Natural killer cell (primary cell): ENCODE results near the gene PPP1R3F. TPM values are rescaled to one million over a fixed set of nuclear protein-coding genes. Genes with fewer than 3 reads are reported as not detected.

Experiments
- ATAC-seq, 3 donors: fragments of 150-1000 bp in 2 of 3; fragments of 200-7000 bp in 1 of 3; cut with Tn5 transposase; 1 replicate in 1 of 3; 2 replicates in 2 of 3; pipeline ENCODE4 v1.10.0; 2021; ENCODE audit warnings: mild to moderate bottlenecking in 2 of 3, moderate library complexity in 2 of 3
- DNase-seq, 2 donors: peaks; one replicate each; pipeline versions ENCODE4 v3.0.0 to v3.0.0-alpha.2; 2013 to 2021; ENCODE audit warnings: mixed read lengths in 1 of 2
- H3K27ac ChIP-seq: one replicate; pipeline ENCODE4 v1.5.1; 2013; ENCODE audit warnings: mild to moderate bottlenecking, low read length
- H3K27me3 ChIP-seq: one replicate; pipeline ENCODE4 v1.6.1; 2013; ENCODE audit warnings: low read length; ENCODE audit not compliant: control insufficient read depth, insufficient read depth
- H3K36me3 ChIP-seq: one replicate; pipeline ENCODE4 v1.6.1; 2013; ENCODE audit warnings: low read length; ENCODE audit not compliant: control insufficient read depth, insufficient read depth
- H3K4me1 ChIP-seq: one replicate; pipeline ENCODE4 v1.6.1; 2013; ENCODE audit warnings: low read length; ENCODE audit not compliant: control insufficient read depth, insufficient read depth
- H3K4me3 ChIP-seq: one replicate; pipeline ENCODE4 v1.5.1; 2013; ENCODE audit warnings: low read length
- H3K9me3 ChIP-seq: one replicate; pipeline ENCODE4 v1.6.1; 2013; ENCODE audit warnings: low read length; ENCODE audit not compliant: control insufficient read depth, insufficient read depth
- H3K27ac Mint-ChIP-seq, 2 donors: one replicate each; pipeline ENCODE4 v1.8.0; 2022; ENCODE audit warnings: mild to moderate bottlenecking in 2 of 2, mixed read lengths in 2 of 2, moderate library complexity in 1 of 2
- H3K27me3 Mint-ChIP-seq, 2 donors: one replicate each; pipeline ENCODE4 v1.8.0; 2022; ENCODE audit warnings: low read depth in 2 of 2, mixed read lengths in 2 of 2
- H3K36me3 Mint-ChIP-seq: one replicate; pipeline ENCODE4 v1.8.0; 2022; ENCODE audit warnings: mixed read lengths
- H3K4me1 Mint-ChIP-seq, 2 donors: one replicate each; pipeline ENCODE4 v1.8.0; 2022; ENCODE audit warnings: mixed read lengths in 2 of 2
- H3K4me3 Mint-ChIP-seq: one replicate; pipeline ENCODE4 v1.8.0; 2022; ENCODE audit warnings: mild to moderate bottlenecking, moderate library complexity, mixed read lengths
- H3K9me3 Mint-ChIP-seq, 2 donors: one replicate each; pipeline ENCODE4 v1.8.0; 2022; ENCODE audit warnings: mixed read lengths in 2 of 2
- WGBS: methylation state at CpG from one replicate; pipeline ENCODE4 v1.1.7; 2013; ENCODE audit warnings: missing lambda C conversion rate; ENCODE audit not compliant: insufficient coverage; 5-methylcytosine and 5-hydroxymethylcytosine counted together
- intact Hi-C: fragments of 100-400 bp; cut with micrococcal nuclease; formaldehyde crosslinking; loops from one replicate; pipeline ENCODE4 v1.14.2; 2022
- total RNA-seq, 4 donors: library from RNA; stranded (reverse); fragments of 120-200 nt in 1 of 4; gene quantifications; one replicate each; pipeline versions ENCODE4 v1.2.3 to v1.2.4, GENCODE V29; 2013 to 2022
- TF ChIP-seq, protein P1 (sequence below): fragments of 200-600 bp; IDR thresholded peaks from one replicate; pipeline ENCODE4 v1.8.0; 2022; ENCODE audit warnings: antibody characterized with exemption

Gene PPP1R3F
- total RNA-seq, 3 donors from 2014 or later (not counting 1 experiment from before 2014, with no cell fraction given): 2.9 to 4.3 (median 3.6) TPM

DNA sequence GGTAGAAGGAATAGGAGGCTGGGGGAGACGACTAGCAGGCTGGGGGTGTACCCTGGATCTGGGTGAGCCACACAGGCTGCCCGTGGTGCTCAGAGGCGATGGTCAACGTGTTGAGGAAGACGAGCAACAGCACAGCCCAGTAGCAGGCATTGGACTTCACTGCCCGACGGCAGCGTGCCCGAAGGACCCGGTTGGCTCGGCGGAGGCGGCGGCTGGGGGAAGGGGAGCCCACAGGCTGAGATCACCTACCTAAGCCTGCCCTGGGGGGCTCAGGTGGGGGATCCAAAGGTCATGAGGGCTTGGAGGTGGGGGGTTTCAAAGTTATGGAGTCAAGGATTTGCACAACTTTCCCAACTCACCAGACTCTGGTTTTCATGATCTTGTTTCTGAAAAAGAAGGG is 43.7 kb upstream of the PPP1R3F start:
- DNase-seq (no peak), ATAC-seq (no peak)
- Mint-ChIP-seq H3K4me1 (peaks cover 0 to 17% of the 10 kb centered on the region in 2 donors), H3K27me3 (peaks cover 7 to 9% of the 10 kb centered on the region in 2 donors), H3K4me3 (no peak overlapping the region), H3K9me3 (no peaks in the 10 kb centered on the region), H3K27ac (no peak overlapping the region), H3K36me3 (no peaks in the 10 kb centered on the region)
- Histone ChIP-seq H3K36me3 (no peaks in the 10 kb centered on the region), H3K4me1 (peaks cover 11% of the 10 kb centered on the region), H3K4me3 (no peak overlapping the region), H3K27me3 (no peaks in the 10 kb centered on the region), H3K27ac (no peak overlapping the region), H3K9me3 (no peaks in the 10 kb centered on the region)
- 78% methylated on average over 14 of the region's 14 CpGs for WGBS
- intact Hi-C loops: no loop called here
- TF ChIP-seq, protein P1, sequence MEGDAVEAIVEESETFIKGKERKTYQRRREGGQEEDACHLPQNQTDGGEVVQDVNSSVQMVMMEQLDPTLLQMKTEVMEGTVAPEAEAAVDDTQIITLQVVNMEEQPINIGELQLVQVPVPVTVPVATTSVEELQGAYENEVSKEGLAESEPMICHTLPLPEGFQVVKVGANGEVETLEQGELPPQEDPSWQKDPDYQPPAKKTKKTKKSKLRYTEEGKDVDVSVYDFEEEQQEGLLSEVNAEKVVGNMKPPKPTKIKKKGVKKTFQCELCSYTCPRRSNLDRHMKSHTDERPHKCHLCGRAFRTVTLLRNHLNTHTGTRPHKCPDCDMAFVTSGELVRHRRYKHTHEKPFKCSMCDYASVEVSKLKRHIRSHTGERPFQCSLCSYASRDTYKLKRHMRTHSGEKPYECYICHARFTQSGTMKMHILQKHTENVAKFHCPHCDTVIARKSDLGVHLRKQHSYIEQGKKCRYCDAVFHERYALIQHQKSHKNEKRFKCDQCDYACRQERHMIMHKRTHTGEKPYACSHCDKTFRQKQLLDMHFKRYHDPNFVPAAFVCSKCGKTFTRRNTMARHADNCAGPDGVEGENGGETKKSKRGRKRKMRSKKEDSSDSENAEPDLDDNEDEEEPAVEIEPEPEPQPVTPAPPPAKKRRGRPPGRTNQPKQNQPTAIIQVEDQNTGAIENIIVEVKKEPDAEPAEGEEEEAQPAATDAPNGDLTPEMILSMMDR: no peak

DNA sequence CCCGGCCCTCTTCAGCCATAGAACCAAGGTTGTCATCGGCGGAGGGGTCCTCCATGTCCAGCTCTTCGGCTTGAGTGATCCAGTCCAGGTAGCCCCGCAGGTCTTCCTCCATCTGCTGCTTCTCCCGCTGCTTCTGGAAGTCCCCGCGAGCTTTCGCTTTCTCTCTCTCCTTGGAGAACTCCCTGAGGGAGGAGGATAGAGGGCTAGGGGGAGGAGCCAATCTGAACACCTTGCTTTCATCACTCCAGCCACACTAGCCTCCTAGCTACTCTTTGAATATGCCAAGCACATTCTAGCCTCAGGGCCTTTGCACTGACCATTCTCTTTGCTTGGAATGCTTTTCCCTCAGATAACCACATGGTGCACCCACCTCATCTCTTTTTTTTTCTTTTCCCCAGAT is 42.6 kb upstream of the PPP1R3F start:
- Histone ChIP-seq H3K9me3 (no peaks in the 10 kb centered on the region), H3K27me3 (no peaks in the 10 kb centered on the region), H3K4me3 (no peak overlapping the region), H3K4me1 (peaks cover 19% of the 10 kb centered on the region), H3K36me3 (no peaks in the 10 kb centered on the region), H3K27ac (no peak overlapping the region)
- Mint-ChIP-seq H3K4me3 (no peak overlapping the region), H3K27ac (no peak overlapping the region), H3K9me3 (no peaks in the 10 kb centered on the region), H3K36me3 (no peaks in the 10 kb centered on the region), H3K27me3 (peaks cover 5 to 7% of the 10 kb centered on the region in 2 donors), H3K4me1 (peaks cover 0 to 23% of the 10 kb centered on the region in 2 donors)
- TF ChIP-seq, protein P1: no peak
- ATAC-seq: no peak
- intact Hi-C loops: no loop called here
- whole genome bisulfite sequencing: 98% methylated on average over 3 of the region's 9 CpGs
- DNase-seq: no peak

DNA sequence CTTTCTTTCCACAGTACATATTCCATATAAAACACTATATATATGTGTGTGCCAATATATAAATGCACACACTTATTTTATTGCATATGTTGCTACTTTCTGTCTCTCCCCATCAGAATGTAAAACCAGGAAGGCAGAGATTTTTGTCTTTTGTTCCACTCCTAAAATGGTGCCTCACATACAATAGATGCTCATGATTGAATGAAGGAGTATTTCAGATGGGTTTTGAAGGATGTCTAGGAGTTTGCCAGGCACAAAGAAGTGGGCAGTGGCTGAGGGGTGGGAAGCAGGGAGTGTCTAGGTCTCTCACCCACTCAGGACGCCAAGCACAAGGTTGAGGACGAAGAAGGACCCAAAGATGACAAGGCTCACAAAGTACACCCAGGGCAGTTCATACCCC is 41.9 kb upstream of the PPP1R3F start:
- no peak overlapping the region for H3K27ac ChIP-seq
- intact Hi-C loops: no loop called here
- peaks cover 19% of the 10 kb centered on the region for H3K4me1 ChIP-seq
- no peak for DNase-seq
- H3K9me3 ChIP-seq: no peaks in the 10 kb centered on the region
- no peak for ATAC-seq
- no peaks in the 10 kb centered on the region for H3K27me3 ChIP-seq
- 94% methylated on average over 2 of the region's 2 CpGs for WGBS
- Mint-ChIP-seq H3K4me1 (peaks cover 0 to 20% of the 10 kb centered on the region in 2 donors), H3K27me3 (peaks cover 4% of the 10 kb centered on the region in 2 donors), H3K9me3 (no peaks in the 10 kb centered on the region), H3K36me3 (no peaks in the 10 kb centered on the region), H3K4me3 (no peak overlapping the region), H3K27ac (no peak overlapping the region)
- no peaks in the 10 kb centered on the region for H3K36me3 ChIP-seq
- TF ChIP-seq, protein P1: no peak
- H3K4me3 ChIP-seq: no peak overlapping the region

DNA sequence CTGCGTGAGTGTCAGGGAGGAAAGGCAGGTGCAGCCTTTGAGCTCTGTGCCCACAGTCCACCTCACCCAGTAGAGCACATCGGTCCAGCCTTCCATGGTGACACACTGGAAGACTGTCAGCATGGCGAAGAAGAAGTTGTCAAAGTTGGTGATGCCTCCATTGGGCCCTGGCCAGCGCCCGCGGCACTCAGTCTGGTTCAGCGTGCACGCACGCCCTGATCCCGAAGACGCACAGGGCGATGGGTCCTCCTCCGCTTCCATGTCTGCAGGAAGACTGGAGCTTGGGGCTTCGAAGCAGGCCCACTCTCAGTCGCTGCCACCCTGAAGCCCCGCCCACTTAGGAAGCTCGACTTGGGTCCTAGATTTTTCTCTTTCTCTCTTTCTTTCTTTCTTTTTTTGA is 41.4 kb upstream of the PPP1R3F start:
- Histone ChIP-seq H3K27me3 (no peaks in the 10 kb centered on the region), H3K27ac (no peak overlapping the region), H3K9me3 (no peaks in the 10 kb centered on the region), H3K36me3 (no peaks in the 10 kb centered on the region), H3K4me1 (peaks cover 19% of the 10 kb centered on the region), H3K4me3 (no peak overlapping the region)
- H3K27ac Mint-ChIP-seq: no peak overlapping the region
- H3K9me3 Mint-ChIP-seq: no peaks in the 10 kb centered on the region
- ATAC-seq (no peak), DNase-seq (no peak)
- WGBS: 96% methylated on average over 17 of the region's 17 CpGs
- intact Hi-C loops: no loop called here
- peaks cover 0 to 20% of the 10 kb centered on the region in 2 donors for H3K4me1 Mint-ChIP-seq
- no peaks in the 10 kb centered on the region for H3K36me3 Mint-ChIP-seq
- H3K27me3 Mint-ChIP-seq: no peaks in the 10 kb centered on the region
- no peak overlapping the region for H3K4me3 Mint-ChIP-seq
- TF ChIP-seq, protein P1: no peak
